HepG2 (cell line): ENCODE measurements around the gene ZBTB7A. TPM values are rescaled to one million over a fixed set of nuclear protein-coding genes. Genes with fewer than 3 reads are reported as not detected.

Experiments used
- CENPT ChIP-seq: sonication (generic); formaldehyde crosslinking; IDR thresholded peaks from 2 replicates; pipeline ENCODE4 v1.8.0; 2022; ENCODE audit warnings: low read depth, mild to moderate bottlenecking, moderate library complexity, missing genetic modification reagents
- ELF4 ChIP-seq: sonication (generic); formaldehyde crosslinking; IDR thresholded peaks from 2 replicates; pipeline ENCODE4 v1.5.0; 2020; ENCODE audit warnings: missing genetic modification reagents, mild to moderate bottlenecking, moderate library complexity, borderline replicate concordance
- EP300 ChIP-seq, 3 experiments: sonication (generic) in 1 of 3; formaldehyde crosslinking in 1 of 3; IDR thresholded peaks; 2 replicates each; pipeline versions ENCODE4 v1.5.1 to v1.6.1; 2011 to 2020; ENCODE audit warnings: low read depth in 2 of 3, low read length in 2 of 3, borderline replicate concordance in 1 of 3, improper control_type of control experiment in 1 of 3, mild to moderate bottlenecking in 1 of 3, missing genetic modification reagents in 1 of 3, moderate library complexity in 1 of 3
- MAZ ChIP-seq, 2 experiments: sonication (generic) in 1 of 2; formaldehyde crosslinking in 1 of 2; IDR thresholded peaks; 2 replicates each; pipeline versions ENCODE4 v1.5.0 to v1.6.1; 2012 to 2020; ENCODE audit warnings: low read depth in 2 of 2, mild to moderate bottlenecking in 2 of 2, borderline replicate concordance in 1 of 2, improper control_type of control experiment in 1 of 2, low read length in 1 of 2, missing genetic modification reagents in 1 of 2, moderate library complexity in 1 of 2
- NFKB2 ChIP-seq: sonication (generic); formaldehyde crosslinking; IDR thresholded peaks from 2 replicates; pipeline ENCODE4 v1.4.0; 2020; ENCODE audit warnings: missing genetic modification reagents, borderline replicate concordance
- POLR2G ChIP-seq: fragments of 200-400 bp; formaldehyde crosslinking; IDR thresholded peaks from 2 replicates; pipeline ENCODE4 v1.6.1; 2018; ENCODE audit warnings: mild to moderate bottlenecking, low read depth, low read length, moderate library complexity
- PPARG ChIP-seq: conservative IDR thresholded peaks from 2 replicates; pipeline ENCODE4 v1.6.1; 2016; ENCODE audit warnings: missing biosample characterization, missing genetic modification reagents
- RFX3 ChIP-seq: IDR thresholded peaks from 2 replicates; pipeline ENCODE4 v1.6.1; 2016; ENCODE audit warnings: missing biosample characterization, missing genetic modification reagents
- STAT5B ChIP-seq: sonication (generic); formaldehyde crosslinking; IDR thresholded peaks from 2 replicates; pipeline ENCODE4 v1.4.0; 2020; ENCODE audit warnings: missing genetic modification reagents
- ZNF10 ChIP-seq: sonication (generic); formaldehyde crosslinking; IDR thresholded peaks from 2 replicates; pipeline ENCODE4 v1.4.0; 2020; ENCODE audit warnings: mild to moderate bottlenecking, low read depth, missing genetic modification reagents, borderline replicate concordance
- ZNF224 ChIP-seq: sonication (generic); formaldehyde crosslinking; IDR thresholded peaks from 2 replicates; pipeline ENCODE4 v1.5.0; 2020; ENCODE audit warnings: mild to moderate bottlenecking, missing genetic modification reagents
- ZNF557 ChIP-seq: sonication (generic); formaldehyde crosslinking; IDR thresholded peaks from 2 replicates; pipeline ENCODE4 v1.4.0; 2020; ENCODE audit warnings: missing genetic modification reagents
- polyA plus RNA-seq, 8 experiments: library from polyadenylated mRNA; depleted of rRNA in 3 of 8; stranded (reverse) in 7 of 8; unstranded in 1 of 8; fragments of >200 nt; fragmentation: Illumina TruSeq in 4 of 8; extraction: Trizol in 4 of 8; gene quantifications; 2 replicates each; pipeline versions ENCODE4 v1.2.1 to v1.2.3, GENCODE V29; 2011 to 2016; ENCODE audit warnings: low read depth in 4 of 8, missing spikeins in 1 of 8, mixed read lengths in 1 of 8; ENCODE audit not compliant: insufficient read depth in 1 of 8
- total RNA-seq, 5 experiments: library from RNA; depleted of rRNA; stranded (reverse); fragments of >200 nt; fragmentation: Illumina TruSeq; extraction: Trizol; gene quantifications; 2 replicates each; pipeline ENCODE4 v1.2.3, GENCODE V29; 2016; ENCODE audit warnings: low read depth in 1 of 5
- TF ChIP-seq, protein P1 (sequence below): IDR thresholded peaks from 2 replicates; pipeline ENCODE4 v1.4.0; 2020; ENCODE audit warnings: mild to moderate bottlenecking, missing genetic modification reagents
- TF ChIP-seq, protein P2 (sequence below), 2 experiments: IDR thresholded peaks; 2 replicates each; pipeline ENCODE4 v1.6.1; 2011 to 2012; ENCODE audit warnings: low read length in 2 of 2, borderline replicate concordance in 1 of 2, low read depth in 1 of 2, mild to moderate bottlenecking in 1 of 2, moderate library complexity in 1 of 2
- TF ChIP-seq, protein P3 (sequence below): sonication (generic); formaldehyde crosslinking; IDR thresholded peaks from 2 replicates; pipeline ENCODE4 v1.5.0; 2020; ENCODE audit warnings: missing genetic modification reagents, mild to moderate bottlenecking, borderline replicate concordance
- TF ChIP-seq, protein P4 (sequence below): sonication (generic); IDR thresholded peaks from 2 replicates; pipeline ENCODE4 v1.6.1; 2016; ENCODE audit warnings: low read depth, borderline replicate concordance
- TF ChIP-seq, protein P5 (sequence below): IDR thresholded peaks from 2 replicates; pipeline ENCODE4 v1.6.1; 2016; ENCODE audit warnings: control low read depth

Gene ZBTB7A
- total and polyA plus RNA-seq, 2 of the 13 experiments (the other 11 are each of a cell fraction or from before 2014, with no cell fraction given) = 3.6 to 4.0 TPM

DNA sequence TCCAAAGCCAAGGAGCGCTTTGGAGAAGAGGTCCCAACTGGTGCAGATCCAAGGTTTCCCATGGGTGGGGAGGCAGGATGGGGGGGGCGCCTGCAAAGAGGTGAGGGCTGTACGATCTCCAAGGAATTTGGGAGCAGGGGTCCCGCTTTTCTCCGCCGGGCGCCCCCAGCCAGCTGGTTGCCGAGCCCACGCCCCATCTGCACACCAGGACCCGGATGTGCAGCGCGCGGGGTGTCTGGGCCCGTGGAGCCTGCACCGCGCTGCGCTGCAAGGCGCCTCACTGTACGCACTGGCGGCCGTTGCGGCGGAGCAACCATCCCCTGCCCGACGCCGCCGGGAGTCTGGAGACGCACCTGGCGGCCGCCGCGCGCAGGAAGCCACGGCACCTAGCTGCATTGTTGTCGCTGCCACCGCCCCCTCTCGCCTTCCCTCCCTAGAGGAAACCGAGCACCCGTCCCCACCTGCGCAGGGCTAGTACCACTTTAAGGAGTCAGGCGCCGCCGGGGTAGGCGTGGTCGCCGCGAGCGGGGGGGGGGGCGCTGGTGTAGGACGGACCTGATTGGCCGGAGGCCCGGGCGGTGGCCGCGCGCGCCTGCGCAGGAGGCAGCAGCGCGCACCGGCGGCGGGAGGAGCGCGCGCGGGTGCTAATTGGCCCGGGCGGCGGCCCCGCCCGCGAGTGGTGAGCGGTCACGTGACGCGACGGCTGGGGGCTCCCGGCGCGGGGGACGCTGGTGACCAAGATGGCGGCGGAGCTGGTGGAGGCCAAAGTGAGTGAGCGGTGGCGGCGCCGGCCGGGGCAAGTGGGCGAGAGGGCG, 59.5 kb downstream of the ZBTB7A start, which contains the start of gene PIAS4 (continued):
- no peak for TF ChIP-seq ELF4 (CRISPR knock-in tag)
- TF ChIP-seq, protein P1, sequence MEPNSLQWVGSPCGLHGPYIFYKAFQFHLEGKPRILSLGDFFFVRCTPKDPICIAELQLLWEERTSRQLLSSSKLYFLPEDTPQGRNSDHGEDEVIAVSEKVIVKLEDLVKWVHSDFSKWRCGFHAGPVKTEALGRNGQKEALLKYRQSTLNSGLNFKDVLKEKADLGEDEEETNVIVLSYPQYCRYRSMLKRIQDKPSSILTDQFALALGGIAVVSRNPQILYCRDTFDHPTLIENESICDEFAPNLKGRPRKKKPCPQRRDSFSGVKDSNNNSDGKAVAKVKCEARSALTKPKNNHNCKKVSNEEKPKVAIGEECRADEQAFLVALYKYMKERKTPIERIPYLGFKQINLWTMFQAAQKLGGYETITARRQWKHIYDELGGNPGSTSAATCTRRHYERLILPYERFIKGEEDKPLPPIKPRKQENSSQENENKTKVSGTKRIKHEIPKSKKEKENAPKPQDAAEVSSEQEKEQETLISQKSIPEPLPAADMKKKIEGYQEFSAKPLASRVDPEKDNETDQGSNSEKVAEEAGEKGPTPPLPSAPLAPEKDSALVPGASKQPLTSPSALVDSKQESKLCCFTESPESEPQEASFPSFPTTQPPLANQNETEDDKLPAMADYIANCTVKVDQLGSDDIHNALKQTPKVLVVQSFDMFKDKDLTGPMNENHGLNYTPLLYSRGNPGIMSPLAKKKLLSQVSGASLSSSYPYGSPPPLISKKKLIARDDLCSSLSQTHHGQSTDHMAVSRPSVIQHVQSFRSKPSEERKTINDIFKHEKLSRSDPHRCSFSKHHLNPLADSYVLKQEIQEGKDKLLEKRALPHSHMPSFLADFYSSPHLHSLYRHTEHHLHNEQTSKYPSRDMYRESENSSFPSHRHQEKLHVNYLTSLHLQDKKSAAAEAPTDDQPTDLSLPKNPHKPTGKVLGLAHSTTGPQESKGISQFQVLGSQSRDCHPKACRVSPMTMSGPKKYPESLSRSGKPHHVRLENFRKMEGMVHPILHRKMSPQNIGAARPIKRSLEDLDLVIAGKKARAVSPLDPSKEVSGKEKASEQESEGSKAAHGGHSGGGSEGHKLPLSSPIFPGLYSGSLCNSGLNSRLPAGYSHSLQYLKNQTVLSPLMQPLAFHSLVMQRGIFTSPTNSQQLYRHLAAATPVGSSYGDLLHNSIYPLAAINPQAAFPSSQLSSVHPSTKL (CRISPR knock-in tag) = 0 out of 2 replicates have a peak, but pooled peaks have one; percentile 23
- TF ChIP-seq, protein P2, sequence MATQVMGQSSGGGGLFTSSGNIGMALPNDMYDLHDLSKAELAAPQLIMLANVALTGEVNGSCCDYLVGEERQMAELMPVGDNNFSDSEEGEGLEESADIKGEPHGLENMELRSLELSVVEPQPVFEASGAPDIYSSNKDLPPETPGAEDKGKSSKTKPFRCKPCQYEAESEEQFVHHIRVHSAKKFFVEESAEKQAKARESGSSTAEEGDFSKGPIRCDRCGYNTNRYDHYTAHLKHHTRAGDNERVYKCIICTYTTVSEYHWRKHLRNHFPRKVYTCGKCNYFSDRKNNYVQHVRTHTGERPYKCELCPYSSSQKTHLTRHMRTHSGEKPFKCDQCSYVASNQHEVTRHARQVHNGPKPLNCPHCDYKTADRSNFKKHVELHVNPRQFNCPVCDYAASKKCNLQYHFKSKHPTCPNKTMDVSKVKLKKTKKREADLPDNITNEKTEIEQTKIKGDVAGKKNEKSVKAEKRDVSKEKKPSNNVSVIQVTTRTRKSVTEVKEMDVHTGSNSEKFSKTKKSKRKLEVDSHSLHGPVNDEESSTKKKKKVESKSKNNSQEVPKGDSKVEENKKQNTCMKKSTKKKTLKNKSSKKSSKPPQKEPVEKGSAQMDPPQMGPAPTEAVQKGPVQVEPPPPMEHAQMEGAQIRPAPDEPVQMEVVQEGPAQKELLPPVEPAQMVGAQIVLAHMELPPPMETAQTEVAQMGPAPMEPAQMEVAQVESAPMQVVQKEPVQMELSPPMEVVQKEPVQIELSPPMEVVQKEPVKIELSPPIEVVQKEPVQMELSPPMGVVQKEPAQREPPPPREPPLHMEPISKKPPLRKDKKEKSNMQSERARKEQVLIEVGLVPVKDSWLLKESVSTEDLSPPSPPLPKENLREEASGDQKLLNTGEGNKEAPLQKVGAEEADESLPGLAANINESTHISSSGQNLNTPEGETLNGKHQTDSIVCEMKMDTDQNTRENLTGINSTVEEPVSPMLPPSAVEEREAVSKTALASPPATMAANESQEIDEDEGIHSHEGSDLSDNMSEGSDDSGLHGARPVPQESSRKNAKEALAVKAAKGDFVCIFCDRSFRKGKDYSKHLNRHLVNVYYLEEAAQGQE (IDR thresholded peaks at IDR 0.05; ENCODE audit: borderline replicate concordance in 1 of 2, low read depth in 1 of 2, low read length in 2 of 2) = no peak
- no peak for TF ChIP-seq ZNF10
- peak; percentile 80 for TF ChIP-seq POLR2G
- TF ChIP-seq, protein P3, sequence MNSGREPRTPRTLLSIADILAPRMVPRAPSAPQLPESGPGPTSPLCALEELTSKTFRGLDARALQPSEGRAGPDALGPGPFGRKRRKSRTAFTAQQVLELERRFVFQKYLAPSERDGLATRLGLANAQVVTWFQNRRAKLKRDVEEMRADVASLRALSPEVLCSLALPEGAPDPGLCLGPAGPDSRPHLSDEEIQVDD (CRISPR knock-in tag) = no peak
- TF ChIP-seq STAT5B (CRISPR knock-in tag) = no peak
- TF ChIP-seq, protein P4, sequence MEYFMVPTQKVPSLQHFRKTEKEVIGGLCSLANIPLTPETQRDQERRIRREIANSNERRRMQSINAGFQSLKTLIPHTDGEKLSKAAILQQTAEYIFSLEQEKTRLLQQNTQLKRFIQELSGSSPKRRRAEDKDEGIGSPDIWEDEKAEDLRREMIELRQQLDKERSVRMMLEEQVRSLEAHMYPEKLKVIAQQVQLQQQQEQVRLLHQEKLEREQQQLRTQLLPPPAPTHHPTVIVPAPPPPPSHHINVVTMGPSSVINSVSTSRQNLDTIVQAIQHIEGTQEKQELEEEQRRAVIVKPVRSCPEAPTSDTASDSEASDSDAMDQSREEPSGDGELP = peak; percentile 80; the same call in 1 of the 2 replicates
- peak; percentile 99 for TF ChIP-seq MAZ (IDR thresholded peaks at IDR 0.05; ENCODE audit: borderline replicate concordance, low read depth, low read length)
- TF ChIP-seq MAZ (CRISPR knock-in tag; IDR thresholded peaks at IDR 0.05; ENCODE audit: low read depth) = peak; percentile 92
- TF ChIP-seq PPARG (CRISPR knock-in tag) = no peak
- TF ChIP-seq NFKB2 (CRISPR knock-in tag) = peak; percentile 86; the same call in 1 of the 2 replicates
- TF ChIP-seq CENPT (CRISPR knock-in tag) = no peak
- no peak for TF ChIP-seq ZNF224 (CRISPR knock-in tag)
- no peak; a peak in 1 of 4 replicates for TF ChIP-seq EP300 (IDR thresholded peaks at IDR 0.05; ENCODE audit: low read depth in 2 of 2, low read length in 2 of 2)
- 0 out of 2 replicates have a peak, but pooled peaks have one; percentile 44 for TF ChIP-seq EP300 (CRISPR knock-in tag; IDR thresholded peaks at IDR 0.05; ENCODE audit: borderline replicate concordance)
- TF ChIP-seq, protein P5, sequence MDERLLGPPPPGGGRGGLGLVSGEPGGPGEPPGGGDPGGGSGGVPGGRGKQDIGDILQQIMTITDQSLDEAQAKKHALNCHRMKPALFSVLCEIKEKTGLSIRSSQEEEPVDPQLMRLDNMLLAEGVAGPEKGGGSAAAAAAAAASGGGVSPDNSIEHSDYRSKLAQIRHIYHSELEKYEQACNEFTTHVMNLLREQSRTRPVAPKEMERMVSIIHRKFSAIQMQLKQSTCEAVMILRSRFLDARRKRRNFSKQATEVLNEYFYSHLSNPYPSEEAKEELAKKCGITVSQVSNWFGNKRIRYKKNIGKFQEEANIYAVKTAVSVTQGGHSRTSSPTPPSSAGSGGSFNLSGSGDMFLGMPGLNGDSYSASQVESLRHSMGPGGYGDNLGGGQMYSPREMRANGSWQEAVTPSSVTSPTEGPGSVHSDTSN (CRISPR knock-in tag) = no peak
- TF ChIP-seq ZNF557 (CRISPR knock-in tag) = no peak
- no peak for TF ChIP-seq RFX3 (CRISPR knock-in tag)
